ENCODE measurements around the gene PCBP2. TPM values are rescaled to one million over a fixed set of nuclear protein-coding genes. Genes with fewer than 3 reads are reported as not detected.

Gene PCBP2
- total RNA-seq, 1 experiment from 2014 or later, result 856 TPM

DNA sequence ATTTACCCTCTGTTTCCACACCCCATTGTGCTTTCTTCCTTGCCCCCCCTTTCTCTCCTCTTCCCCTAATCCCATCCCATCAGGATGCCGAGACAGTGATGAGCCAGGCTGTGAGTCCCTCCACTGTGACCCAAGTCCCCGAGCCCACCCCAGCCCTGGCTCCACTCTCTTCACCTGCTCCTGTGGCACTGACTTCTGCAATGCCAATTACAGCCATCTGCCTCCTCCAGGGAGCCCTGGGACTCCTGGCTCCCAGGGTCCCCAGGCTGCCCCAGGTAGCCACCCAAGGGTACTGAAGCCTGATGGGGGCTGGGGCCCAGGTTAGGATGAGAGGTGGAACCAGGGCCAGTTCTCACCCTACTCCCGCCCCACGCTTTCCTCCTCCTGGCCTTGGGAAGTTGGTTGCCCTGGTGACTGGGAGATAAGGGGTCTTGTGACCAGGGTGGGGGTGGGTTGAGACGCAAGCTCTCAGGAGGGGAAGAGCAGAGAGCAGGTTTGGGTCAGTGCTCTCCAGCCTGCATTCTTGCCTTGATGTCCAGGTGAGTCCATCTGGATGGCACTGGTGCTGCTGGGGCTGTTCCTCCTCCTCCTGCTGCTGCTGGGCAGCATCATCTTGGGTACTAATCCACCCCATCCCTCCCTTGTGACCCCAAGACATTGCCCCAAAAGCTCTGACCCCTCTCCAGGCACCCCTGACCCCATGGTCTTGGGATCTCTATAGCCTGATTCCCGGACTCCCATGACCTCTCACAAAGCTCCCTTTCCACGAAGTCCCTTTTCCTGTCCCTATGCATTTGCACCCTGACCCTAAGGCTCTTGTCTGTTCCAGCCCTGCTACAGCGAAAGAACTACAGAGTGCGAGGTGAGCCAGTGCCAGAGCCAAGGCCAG is 27.0 kb upstream of the PCBP2 start:
- H3K4me2 ChIP-seq (ENCODE audit: low read length), result no peak overlapping the region
- RAD21 ChIA-PET (ENCODE audit: low non-redundant PET in 1 of 2, low total read pairs in 2 of 2, uncharacterized antibody in 2 of 2, unreplicated experiment in 2 of 2), result interaction anchor here in 1 of 2 experiments (1.4 kb wide), 1 partner anchor 73 kb away, joined by 3 read pairs; no protein-coding TSS in a partner anchor

GRCh38 chr12:53425515-53426150 is 26.3 kb upstream of the PCBP2 start:
- no peak for DNase-seq (ENCODE audit: low read depth, low spot score)
- CTCF ChIA-PET, result interaction anchor here (1.2 to 2.3 kb wide), 2 partner anchors 44 to 73 kb away, joined by 4 to 12 read pairs; no protein-coding TSS in a partner anchor
- Histone ChIP-seq H3K4me3 (replicated peaks in 1 of 2; ENCODE audit: low read depth in 1 of 2, low read length in 2 of 2) (no peak overlapping the region), H3K9ac (ENCODE audit: low read length) (no peak overlapping the region), H3K27me3 (ENCODE audit: insufficient read depth, low read length) (no peaks in the 10 kb centered on the region), H3K27ac (ENCODE audit: low read depth, low read length) (no peak overlapping the region; the same call in 1 of the 2 replicates), H4K20me1 (ENCODE audit: insufficient read depth) (no peaks in the 10 kb centered on the region), H2AFZ (ENCODE audit: low read depth, low read length, poor library complexity, severe bottlenecking) (no peak overlapping the region), H3K36me3 (ENCODE audit: control insufficient read depth in 1 of 2, insufficient read depth in 2 of 2, low read length in 2 of 2) (no peaks in the 10 kb centered on the region), H3K4me1 (ENCODE audit: control insufficient read depth in 1 of 2, insufficient read depth in 2 of 2, low read length in 2 of 2) (peaks cover 7 to 25% of the 10 kb centered on the region in 2 experiments), H3K79me2 (ENCODE audit: insufficient read depth, low read length) (no peaks in the 10 kb centered on the region), H3K9me3 (ENCODE audit: control insufficient read depth in 1 of 2, insufficient read depth in 1 of 2, low read depth in 1 of 2, low read length in 2 of 2) (no peaks in the 10 kb centered on the region), H3K4me2 (ENCODE audit: low read length) (no peak overlapping the region), H3K9me2 (ENCODE audit: insufficient read depth) (no peaks in the 10 kb centered on the region)
- RAD21 ChIA-PET (ENCODE audit: low non-redundant PET in 1 of 2, low total read pairs in 2 of 2, uncharacterized antibody in 2 of 2, unreplicated experiment in 2 of 2), result interaction anchor here in 1 of 2 experiments (1.4 kb wide), 1 partner anchor 74 kb away, joined by 3 read pairs; no protein-coding TSS in a partner anchor
- POLR2A ChIA-PET, result interaction anchor here (2.1 kb wide), 1 partner anchor 16 kb away, joined by 6 read pairs; the partner anchor contains the start of gene PRR13
- no peak for ATAC-seq
- BruUV-seq (replicated peaks), result no TSS peak
- intact Hi-C loops (cut with micrococcal nuclease), result no loop called here
- TF ChIP-seq, protein P1, sequence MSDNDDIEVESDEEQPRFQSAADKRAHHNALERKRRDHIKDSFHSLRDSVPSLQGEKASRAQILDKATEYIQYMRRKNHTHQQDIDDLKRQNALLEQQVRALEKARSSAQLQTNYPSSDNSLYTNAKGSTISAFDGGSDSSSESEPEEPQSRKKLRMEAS (IDR thresholded peaks at IDR 0.05), result no peak
- TF ChIP-seq CTCF (IDR thresholded peaks at IDR 0.05 in 2 of 3, conservative IDR thresholded peaks at IDR 0.05 in 1 of 3; ENCODE audit: borderline replicate concordance in 1 of 3, insufficient read depth in 1 of 3, low read depth in 2 of 3, low read length in 2 of 3) (no peak), RAD21 (IDR thresholded peaks at IDR 0.05; ENCODE audit: low read depth) (no peak), EZH2 (IDR thresholded peaks at IDR 0.05) (no peak), FOSL1 (IDR thresholded peaks at IDR 0.05; ENCODE audit: low read depth) (no peak), ZNF274 (IDR thresholded peaks at IDR 0.05; ENCODE audit: low read depth, low read length) (no peak), EGR1 (IDR thresholded peaks at IDR 0.05; ENCODE audit: low read depth) (no peak), ZFX (IDR thresholded peaks at IDR 0.05) (no peak)
- TF ChIP-seq, protein P2, sequence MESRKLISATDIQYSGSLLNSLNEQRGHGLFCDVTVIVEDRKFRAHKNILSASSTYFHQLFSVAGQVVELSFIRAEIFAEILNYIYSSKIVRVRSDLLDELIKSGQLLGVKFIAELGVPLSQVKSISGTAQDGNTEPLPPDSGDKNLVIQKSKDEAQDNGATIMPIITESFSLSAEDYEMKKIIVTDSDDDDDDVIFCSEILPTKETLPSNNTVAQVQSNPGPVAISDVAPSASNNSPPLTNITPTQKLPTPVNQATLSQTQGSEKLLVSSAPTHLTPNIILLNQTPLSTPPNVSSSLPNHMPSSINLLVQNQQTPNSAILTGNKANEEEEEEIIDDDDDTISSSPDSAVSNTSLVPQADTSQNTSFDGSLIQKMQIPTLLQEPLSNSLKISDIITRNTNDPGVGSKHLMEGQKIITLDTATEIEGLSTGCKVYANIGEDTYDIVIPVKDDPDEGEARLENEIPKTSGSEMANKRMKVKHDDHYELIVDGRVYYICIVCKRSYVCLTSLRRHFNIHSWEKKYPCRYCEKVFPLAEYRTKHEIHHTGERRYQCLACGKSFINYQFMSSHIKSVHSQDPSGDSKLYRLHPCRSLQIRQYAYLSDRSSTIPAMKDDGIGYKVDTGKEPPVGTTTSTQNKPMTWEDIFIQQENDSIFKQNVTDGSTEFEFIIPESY (IDR thresholded peaks at IDR 0.05; ENCODE audit: extremely low read depth, insufficient replicate concordance, low read length), result no peak
- TF ChIP-seq, protein P3, sequence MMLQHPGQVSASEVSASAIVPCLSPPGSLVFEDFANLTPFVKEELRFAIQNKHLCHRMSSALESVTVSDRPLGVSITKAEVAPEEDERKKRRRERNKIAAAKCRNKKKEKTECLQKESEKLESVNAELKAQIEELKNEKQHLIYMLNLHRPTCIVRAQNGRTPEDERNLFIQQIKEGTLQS (IDR thresholded peaks at IDR 0.05), result no peak

More for the DNA sequence above, 27.0 kb upstream of the PCBP2 start:
- H3K9me2 ChIP-seq (ENCODE audit: insufficient read depth), result no peaks in the 10 kb centered on the region
- H4K20me1 ChIP-seq (ENCODE audit: insufficient read depth), result no peaks in the 10 kb centered on the region
- H3K9ac ChIP-seq (ENCODE audit: low read length), result no peak overlapping the region
- no peak overlapping the region for H3K4me3 ChIP-seq (replicated peaks in 1 of 2; ENCODE audit: low read depth in 1 of 2, low read length in 2 of 2)
- H3K36me3 ChIP-seq (ENCODE audit: control insufficient read depth in 1 of 2, insufficient read depth in 2 of 2, low read length in 2 of 2), result no peaks in the 10 kb centered on the region
- POLR2A ChIA-PET, result interaction anchor here (2.1 kb wide), 1 partner anchor 16 kb away, joined by 6 read pairs; the partner anchor contains the start of gene PRR13
- CTCF ChIA-PET, result interaction anchor here (1.2 to 2.3 kb wide), 2 partner anchors 44 to 73 kb away, joined by 4 to 12 read pairs; no protein-coding TSS in a partner anchor
- H3K27ac ChIP-seq (ENCODE audit: low read depth, low read length), result no peak overlapping the region
- H3K4me1 ChIP-seq (ENCODE audit: control insufficient read depth in 1 of 2, insufficient read depth in 2 of 2, low read length in 2 of 2), result peaks cover 11 to 32% of the 10 kb centered on the region in 2 experiments
- DNase-seq (ENCODE audit: low read depth, low spot score), result no peak
- ATAC-seq, result no peak
- BruUV-seq (replicated peaks), result no TSS peak
- intact Hi-C loops (cut with micrococcal nuclease), result no loop called here
- no peaks in the 10 kb centered on the region for H3K27me3 ChIP-seq (ENCODE audit: insufficient read depth, low read length)
- TF ChIP-seq JUND (IDR thresholded peaks at IDR 0.05) (no peak), RAD21 (IDR thresholded peaks at IDR 0.05; ENCODE audit: low read depth) (no peak), ELF1 (IDR thresholded peaks at IDR 0.05; ENCODE audit: borderline replicate concordance, low read depth) (no peak), EZH2phosphoT487 (IDR thresholded peaks at IDR 0.05; ENCODE audit: borderline replicate concordance) (no peak), YY1 (IDR thresholded peaks at IDR 0.05; ENCODE audit: extremely low read depth, insufficient replicate concordance, low read depth, low read length) (no peak), EGR1 (IDR thresholded peaks at IDR 0.05; ENCODE audit: low read depth) (no peak)
- no peaks in the 10 kb centered on the region for H3K79me2 ChIP-seq (ENCODE audit: insufficient read depth, low read length)
- H3K9me3 ChIP-seq (ENCODE audit: control insufficient read depth in 1 of 2, insufficient read depth in 1 of 2, low read depth in 1 of 2, low read length in 2 of 2), result no peaks in the 10 kb centered on the region
- no peak overlapping the region for H2AFZ ChIP-seq (ENCODE audit: low read depth, low read length, poor library complexity, severe bottlenecking)
